ENCODE data around the gene CBR3.

GRCh38 chr21:36185523-36185922 lies 50.6 kb downstream of the CBR3 start:
- TF ChIP-seq CTCF (IDR thresholded peaks at IDR 0.05) (no peak), POLR2AphosphoS5 (IDR thresholded peaks at IDR 0.05; ENCODE audit: low read depth, low read length) (no peak), RAD21 (IDR thresholded peaks at IDR 0.05; ENCODE audit: low read length) (no peak), MAX (IDR thresholded peaks at IDR 0.05; ENCODE audit: low read depth) (no peak)
- TF ChIP-seq, protein P1, sequence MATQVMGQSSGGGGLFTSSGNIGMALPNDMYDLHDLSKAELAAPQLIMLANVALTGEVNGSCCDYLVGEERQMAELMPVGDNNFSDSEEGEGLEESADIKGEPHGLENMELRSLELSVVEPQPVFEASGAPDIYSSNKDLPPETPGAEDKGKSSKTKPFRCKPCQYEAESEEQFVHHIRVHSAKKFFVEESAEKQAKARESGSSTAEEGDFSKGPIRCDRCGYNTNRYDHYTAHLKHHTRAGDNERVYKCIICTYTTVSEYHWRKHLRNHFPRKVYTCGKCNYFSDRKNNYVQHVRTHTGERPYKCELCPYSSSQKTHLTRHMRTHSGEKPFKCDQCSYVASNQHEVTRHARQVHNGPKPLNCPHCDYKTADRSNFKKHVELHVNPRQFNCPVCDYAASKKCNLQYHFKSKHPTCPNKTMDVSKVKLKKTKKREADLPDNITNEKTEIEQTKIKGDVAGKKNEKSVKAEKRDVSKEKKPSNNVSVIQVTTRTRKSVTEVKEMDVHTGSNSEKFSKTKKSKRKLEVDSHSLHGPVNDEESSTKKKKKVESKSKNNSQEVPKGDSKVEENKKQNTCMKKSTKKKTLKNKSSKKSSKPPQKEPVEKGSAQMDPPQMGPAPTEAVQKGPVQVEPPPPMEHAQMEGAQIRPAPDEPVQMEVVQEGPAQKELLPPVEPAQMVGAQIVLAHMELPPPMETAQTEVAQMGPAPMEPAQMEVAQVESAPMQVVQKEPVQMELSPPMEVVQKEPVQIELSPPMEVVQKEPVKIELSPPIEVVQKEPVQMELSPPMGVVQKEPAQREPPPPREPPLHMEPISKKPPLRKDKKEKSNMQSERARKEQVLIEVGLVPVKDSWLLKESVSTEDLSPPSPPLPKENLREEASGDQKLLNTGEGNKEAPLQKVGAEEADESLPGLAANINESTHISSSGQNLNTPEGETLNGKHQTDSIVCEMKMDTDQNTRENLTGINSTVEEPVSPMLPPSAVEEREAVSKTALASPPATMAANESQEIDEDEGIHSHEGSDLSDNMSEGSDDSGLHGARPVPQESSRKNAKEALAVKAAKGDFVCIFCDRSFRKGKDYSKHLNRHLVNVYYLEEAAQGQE (IDR thresholded peaks at IDR 0.05; ENCODE audit: low read depth, low read length) = no peak

Data from SK-N-SH (cell line).